HG03342 (cell line): ENCODE data around the gene SEPTIN8.

ENCODE experiments used
- ATAC-seq: cut with Tn5 transposase; IDR thresholded peaks from one replicate; pipeline ENCODE4 v1.9.1; 2021; ENCODE audit warnings: mild to moderate bottlenecking, moderate library complexity; ENCODE audit not compliant: unreplicated experiment

Gene SEPTIN8

GRCh38 chr5:132751971-132752580 is 25.0 kb downstream of the SEPTIN8 start:
- no peak for ATAC-seq

GRCh38 chr5:132751444-132751843 is 25.6 kb downstream of the SEPTIN8 start:
- ATAC-seq: peak; percentile 33

DNA sequence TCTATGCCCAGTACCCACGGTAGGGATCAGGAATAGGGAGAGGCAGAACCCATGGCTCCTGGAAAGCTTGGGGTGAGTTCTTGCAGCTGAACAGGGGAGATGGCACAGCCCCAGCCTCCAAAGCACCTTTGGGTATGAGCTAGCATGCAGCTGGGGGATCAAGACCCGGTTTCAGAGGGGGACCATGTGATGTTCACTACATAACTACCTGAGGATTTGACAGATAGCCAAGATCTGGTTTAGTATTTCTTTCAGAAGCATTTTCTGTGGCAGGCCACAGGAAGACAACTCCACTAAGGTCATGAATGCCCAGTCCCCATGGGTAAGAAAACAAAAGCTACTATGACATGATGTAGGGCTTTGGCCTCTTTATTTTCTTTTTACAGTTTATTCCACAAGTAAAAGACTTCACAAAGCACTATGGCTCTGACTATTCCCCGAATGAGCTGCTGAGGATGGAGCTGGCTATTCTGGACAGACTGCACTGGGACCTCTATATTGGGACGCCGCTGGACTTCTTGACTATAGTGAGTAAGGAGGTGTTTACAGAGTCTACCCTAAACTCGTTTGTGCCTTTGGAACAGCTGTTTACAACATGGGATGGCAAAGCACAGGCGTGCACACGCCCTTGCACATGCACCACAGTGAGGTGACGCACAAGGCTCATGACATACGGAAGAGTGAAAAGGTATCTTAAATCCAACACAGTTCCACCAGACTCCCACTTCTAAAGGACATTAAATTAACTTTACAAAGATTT is 26.4 kb downstream of the SEPTIN8 start:
- ATAC-seq: peak; percentile 30

GRCh38 chr5:132749506-132749905 is 27.5 kb downstream of the SEPTIN8 start:
- no peak for ATAC-seq

- no peak for ATAC-seq
These were observed 28.5 kb downstream of the SEPTIN8 start for GRCh38 chr5:132748522-132749000.

- ATAC-seq: no peak
These were observed 29.2 kb downstream of the SEPTIN8 start for GRCh38 chr5:132747616-132748440.

DNA sequence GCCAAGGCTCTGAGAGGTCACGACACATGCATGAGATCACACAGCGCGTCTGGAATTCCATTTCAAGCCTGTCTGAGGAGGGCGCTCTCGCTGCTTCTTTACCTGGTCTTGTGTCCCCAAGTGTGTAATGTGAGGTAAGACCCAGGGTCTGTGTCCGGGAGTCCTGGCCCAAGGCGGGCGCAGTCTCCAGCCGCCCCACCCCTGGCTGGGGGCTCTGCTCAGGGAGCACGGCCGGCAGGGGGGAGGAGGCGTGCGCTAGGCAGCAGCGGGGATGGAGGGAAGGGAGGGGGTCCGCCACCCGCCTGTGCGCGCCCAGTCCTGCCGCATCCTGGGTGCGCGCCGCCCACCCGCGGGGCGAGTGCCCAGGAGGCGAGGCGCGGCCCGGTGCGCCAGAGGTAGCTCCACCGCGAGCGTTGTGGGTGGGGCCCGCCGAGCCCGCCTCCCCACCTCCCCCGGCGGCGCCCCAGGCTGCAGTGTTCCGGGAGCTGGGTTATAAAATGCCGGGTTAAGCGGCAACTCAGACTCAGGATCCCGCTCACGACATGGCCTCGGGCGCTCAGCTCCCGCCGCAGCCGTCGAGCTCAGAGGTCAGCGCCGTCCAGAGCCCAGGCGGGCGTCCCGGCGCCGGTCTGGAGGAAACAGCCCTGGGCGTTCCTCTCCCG is 30.0 kb downstream of the SEPTIN8 start, which contains the start of gene CCNI2:
CCNI2 (plus strand) TSS at position 473 of the 662 bp plus-strand sequence; CDS start at position 543, 70 bp downstream.
- ATAC-seq: no peak

- no peak for ATAC-seq
These were observed 30.5 kb downstream of the SEPTIN8 start for GRCh38 chr5:132746592-132746953.

DNA sequence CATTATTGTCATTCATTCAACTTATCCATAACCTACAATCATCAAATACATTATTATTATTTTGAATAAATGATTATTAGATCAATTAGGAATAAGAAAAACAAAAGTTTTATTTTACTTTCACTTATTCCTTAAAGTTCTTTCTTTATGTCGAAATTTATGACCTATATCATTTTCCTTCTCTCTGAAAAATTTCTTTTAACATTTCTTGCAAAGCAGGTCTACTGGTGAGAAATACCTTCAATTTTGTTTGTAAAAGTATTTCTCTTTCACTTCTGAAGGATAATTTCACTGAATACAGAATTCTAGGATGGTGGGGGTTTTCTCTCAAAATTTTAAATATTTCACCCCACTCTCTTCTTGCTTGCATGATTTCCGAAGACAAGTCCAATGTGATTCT is 32.4 kb downstream of the SEPTIN8 start:
- ATAC-seq: no peak

GRCh38 chr5:132742626-132743025 is 34.4 kb downstream of the SEPTIN8 start:
- ATAC-seq: no peak

DNA sequence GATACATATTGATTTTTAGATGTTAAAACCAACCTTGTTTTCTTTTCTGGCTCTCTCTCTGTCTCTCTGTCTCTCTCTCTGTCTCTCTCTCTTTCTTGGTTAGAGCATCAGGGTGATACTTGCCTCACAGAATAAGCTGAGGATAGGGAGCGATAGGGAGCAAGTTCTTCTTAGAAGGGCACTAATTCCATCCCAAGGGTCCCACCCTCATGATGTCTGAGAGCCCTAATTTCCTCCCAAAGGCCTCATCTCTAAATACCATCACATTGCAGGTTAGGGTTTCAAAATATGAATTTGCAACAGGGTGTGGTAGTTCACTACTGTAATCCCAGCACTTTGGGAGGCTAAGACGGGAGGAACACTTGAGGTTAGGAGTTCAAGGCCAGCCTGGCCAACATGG is 34.9 kb downstream of the SEPTIN8 start:
- ATAC-seq: no peak

- no peak for ATAC-seq
These were observed 37.8 kb downstream of the SEPTIN8 start for GRCh38 chr5:132739232-132739631.

- ATAC-seq: no peak
These were observed 38.9 kb downstream of the SEPTIN8 start for GRCh38 chr5:132737982-132738681.

GRCh38 chr5:132736853-132737833 is 39.9 kb downstream of the SEPTIN8 start, which contains the start of gene KIF3A:
Gene KIF3A (minus strand): TSS chr5:132737546. CDS start chr5:132737419, 127 bp downstream.
- peak; percentile 82 for ATAC-seq

DNA sequence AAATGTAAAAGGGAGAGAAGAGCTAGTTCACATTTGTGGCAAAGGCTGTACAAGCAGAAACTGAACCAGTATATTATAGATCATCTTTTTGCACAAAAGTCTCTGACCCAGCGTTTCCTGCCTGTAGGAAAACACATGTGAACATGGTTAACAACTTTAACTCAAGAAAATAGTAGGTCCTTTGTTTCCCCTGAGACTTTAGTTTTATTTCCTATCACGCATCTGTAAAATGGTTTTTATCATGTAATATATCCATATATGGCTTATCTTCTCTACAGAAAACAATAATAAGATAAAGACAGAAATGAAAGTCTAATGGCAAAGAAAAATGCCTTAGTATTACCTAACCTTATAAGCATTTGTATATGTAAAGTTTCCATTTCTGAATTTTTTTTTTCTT is 42.4 kb downstream of the SEPTIN8 start:
- no peak for ATAC-seq

DNA sequence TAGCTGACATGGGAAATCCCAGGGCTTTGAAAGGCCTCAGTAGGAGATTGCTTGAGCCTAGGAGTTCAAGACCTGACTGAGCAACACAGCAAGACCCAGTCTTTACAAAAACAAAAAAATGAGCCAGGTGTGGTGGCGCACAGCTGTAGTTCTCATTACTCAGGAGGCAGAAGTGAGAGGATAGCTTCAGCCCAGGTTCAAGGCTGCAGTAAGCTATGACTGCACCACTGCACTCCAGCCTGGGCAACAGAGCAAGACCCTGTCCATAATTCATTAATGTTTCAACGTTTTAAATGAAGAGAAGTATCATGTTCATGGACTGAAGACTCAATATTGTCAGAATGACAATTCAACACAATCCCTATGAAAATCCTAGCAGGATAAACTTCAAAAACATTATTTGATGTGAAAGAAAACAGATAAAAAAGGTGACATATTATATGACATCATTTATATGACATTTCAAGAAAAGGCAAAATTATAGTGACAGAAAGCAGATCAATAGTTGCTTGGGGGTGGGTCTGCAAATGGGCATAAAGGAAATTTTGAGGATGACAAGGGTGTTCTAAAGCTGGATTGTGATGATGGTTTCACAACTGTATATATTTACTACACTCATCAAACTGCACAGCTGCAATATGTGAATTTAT is 43.4 kb downstream of the SEPTIN8 start:
- no peak for ATAC-seq

GRCh38 chr5:132729896-132730295 is 47.1 kb downstream of the SEPTIN8 start:
- no peak for ATAC-seq

GRCh38 chr5:132725745-132726144 is 51.3 kb downstream of the SEPTIN8 start:
- ATAC-seq: no peak
